DLD1 (cell line): ENCODE results near the gene LIMK1.
"Not testable (repeated sequence)": the region's sequence is repeated elsewhere in the genome, so short reads cannot be mapped to it uniquely, and the experiment has no call there.

ENCODE experiments used
- in situ Hi-C: cut with HindIII; loops from 2 replicates; pipeline ENCODE4 v1.10.0; 2017; ENCODE audit warnings: low sequenced_read_pairs

The LIMK1 gene

DNA sequence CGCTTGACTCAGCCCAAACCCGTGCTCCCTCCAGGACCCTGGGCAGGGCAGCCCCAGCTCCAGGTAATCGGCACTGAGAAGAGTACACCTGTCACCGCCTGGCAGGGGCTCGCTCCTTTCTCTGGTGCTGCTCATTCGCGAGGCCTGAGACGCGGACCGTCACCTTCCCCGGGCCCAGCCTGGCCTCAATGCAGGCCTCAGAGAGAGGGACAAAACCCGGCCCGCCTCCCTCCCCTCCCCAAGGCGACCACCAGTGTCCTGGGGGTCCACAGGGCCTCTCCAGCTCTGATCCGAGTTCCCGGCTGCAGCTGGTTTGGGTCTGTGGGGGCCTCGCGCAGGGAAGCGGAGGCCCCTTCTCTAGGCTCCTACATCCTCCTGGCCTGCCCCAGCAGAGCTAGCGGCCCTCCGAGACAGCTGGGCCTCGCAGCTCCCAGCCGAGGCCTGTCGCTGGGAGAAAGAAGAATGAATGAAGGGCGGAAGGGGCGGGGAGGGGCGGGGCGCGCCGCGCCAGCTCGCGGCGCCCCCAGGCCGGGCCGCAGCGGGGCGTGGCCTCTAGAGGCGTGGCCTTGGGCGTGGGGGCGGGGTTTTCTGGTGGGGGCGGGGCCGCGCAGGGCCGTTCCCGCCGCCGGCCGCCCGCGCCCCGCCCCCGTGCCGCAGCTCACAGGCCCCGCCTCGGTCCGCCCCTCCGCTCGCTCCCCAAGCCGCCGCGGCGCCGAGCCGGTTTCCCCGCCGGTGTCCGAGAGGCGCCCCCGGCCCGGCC, at the start of gene LIMK1:
LIMK1 (plus strand) TSS at position 688 of the 760 bp plus-strand sequence. CDS start 187 bp downstream, outside the sequence.
- in situ Hi-C loops = loop anchor here (25.0 kb wide), 1 partner anchor 104 kb away; no protein-coding TSS in a partner anchor

DNA sequence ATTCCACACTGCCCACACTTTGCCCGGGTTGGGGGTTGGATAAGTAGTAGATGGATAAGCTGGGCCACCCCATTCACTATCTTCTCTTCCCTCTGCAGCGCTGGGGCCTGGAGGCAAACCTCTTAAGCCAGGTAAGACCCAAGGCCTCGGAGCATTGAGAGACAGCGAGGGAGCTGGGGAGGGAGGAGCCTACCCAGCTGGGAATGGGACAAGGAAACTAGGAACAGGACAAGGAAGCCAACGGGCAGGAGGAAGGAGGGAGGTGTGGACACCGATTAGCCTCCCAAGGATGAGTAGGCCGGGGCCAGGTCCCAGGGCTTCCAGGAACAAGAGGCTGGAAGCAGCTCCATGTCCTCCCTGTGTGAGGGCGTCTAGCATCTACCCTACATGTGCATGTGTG, 46.0 kb upstream of the LIMK1 start:
- in situ Hi-C loops = no loop called here

DNA sequence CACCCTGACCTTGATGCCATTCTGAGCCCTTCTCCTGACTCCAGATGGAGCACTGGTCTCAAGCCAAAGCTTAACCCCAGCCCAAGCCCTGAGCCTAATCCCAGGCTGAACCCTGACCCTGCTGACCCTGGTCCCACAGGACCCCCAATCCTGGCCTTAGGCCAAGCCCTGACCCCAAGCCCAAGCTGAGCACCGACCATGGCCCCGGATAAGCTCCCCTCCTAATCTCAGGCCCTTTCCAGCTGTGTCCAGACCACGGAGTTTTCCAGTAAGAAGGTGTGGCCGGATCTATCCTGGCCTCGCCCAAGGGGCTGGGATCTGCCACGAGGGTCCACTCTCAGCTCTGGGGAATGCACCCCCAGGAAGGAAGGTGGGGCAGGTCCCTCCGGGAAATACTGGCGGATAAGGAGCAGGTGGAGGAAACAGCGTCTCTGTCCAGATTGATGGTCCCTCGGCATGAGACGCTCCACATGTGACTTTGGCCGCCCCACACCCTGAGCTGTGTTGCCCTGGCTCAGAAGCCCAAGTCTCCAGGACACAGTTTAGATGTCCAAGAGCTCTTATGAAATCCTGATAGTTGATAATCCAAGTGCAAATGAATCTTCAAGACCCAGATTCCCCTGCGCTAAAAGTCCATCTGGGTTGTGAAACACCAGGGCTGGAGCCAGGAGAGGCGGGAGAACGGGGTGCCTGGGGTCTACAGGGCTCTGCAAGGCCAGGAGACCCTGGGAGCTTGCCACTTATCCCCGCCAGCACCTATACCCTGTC, 45.2 kb upstream of the LIMK1 start:
- in situ Hi-C loops = no loop called here

DNA sequence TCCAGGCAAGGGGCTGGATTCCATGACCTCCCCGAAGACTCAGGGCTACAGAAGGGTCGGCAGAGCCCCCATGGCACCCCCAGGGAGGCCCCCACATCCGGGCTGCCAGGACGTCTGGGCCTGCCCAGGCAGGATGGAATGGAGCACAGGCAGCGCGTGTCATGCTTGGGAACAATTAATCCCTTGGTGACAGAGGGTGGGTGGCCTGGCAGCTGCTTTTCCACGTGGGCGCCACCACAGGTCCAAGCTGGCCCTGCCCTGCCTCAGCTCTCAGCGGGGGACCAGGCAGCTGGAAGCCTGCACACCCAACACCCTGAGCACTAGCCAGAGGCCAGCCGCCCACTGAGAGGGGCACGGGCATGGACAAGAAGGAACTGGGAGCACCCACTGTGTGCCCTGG, 44.3 kb upstream of the LIMK1 start:
- in situ Hi-C loops = no loop called here

DNA sequence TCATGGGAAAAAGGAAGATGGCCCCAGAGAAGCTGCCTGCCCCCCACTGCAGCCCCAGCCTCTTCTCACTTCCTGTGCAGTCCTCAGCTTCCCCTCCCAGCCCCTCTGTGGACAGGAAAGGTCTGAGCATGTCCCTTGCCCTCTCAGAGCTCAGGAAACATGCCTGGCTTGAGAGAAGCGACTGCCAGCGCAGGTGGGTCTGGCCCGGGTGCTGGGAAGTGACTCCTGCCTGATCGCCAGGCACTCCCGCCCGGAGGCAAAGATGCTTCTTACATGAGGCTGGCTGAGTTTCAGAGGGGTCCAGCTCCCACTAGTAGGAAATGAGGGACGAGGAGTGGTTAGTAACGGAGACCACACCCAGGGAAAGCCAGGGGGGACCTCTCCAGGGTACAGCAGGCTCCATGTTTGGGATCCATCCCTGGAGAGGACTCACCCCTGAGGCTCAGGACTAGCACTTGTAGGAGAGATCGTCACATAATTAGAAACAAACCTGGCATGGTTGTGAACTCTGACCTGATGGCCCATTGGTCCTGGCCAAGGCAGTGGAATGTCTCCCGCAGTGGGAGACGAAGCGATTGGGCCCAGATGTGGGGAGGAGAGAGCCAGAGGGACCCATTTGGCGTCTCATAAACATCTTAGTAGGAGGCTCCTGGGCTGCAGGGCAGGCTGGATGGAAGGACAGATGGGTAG, 43.4 kb upstream of the LIMK1 start:
- in situ Hi-C loops = no loop called here

DNA sequence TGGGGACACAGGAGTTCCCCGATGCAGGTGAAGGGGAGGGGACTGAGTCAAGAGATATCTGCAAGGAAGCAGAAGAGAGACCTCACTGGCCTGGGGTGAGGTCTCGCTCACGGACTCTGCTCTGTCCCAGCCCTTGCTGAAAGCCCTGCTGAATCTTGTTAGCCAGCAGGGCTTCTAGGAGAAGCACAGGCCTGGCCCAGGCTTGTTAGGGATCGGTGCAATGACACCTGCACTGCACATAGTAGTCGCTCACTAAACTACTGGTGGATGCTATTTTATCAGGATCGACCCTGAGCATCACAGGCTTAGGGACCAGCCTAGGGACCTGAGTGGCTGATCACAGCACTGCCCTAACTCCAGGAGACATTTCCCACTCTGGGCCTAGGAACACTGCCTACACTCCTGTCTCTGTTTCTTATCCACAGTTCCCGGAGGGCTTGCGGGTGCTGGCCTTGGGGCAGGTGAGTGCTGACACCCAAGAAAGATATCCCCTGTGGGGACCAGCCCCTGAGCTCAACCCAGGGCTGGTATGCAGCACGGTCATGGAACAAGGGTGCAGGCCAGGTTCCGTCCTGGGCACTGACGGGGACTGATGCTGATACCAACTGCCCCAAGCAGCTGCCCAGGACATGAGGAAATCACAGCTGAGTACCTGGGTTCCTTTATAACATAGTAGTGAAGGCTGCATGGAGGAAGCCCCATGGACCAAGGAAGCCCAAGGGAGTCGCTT, 42.6 kb upstream of the LIMK1 start:
- in situ Hi-C loops = no loop called here

DNA sequence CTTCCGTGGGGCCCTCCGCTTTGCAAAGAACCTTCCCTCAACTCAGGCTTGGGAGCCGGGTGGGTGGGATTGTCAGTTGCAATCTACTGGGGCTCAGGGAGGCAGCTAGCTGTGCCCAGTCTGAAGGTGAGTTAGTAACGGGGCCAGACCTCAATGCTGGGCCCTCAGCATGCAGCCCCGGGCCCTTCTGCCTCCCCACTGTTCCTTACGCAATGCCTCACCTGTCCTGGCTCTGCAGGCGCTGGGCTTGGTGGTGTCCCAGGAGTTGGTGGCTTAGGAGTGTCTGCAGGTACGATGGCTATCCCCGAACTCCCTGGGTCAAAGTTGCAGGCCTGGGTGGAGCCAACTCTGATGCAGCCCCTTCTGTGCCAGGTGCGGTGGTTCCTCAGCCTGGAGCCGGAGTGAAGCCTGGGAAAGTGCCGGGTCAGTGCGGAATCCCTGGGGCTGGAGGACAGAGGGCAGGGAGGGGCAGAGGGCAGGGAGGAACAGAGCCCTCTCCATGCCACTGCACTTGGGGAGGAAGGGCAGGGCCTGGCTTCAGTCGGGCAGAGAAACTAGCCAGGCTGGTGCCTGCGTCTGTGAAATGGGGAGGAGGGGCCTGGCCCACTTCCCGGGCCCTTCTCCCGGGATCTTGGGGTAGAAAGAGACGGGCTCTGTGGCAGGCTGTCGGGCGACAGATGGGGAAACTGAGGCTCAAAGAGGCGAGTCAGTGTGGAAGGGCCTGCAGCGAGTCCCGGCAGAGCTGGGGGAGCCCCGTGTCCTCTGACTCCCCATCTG, 40.7 kb upstream of the LIMK1 start:
- in situ Hi-C loops = no loop called here

DNA sequence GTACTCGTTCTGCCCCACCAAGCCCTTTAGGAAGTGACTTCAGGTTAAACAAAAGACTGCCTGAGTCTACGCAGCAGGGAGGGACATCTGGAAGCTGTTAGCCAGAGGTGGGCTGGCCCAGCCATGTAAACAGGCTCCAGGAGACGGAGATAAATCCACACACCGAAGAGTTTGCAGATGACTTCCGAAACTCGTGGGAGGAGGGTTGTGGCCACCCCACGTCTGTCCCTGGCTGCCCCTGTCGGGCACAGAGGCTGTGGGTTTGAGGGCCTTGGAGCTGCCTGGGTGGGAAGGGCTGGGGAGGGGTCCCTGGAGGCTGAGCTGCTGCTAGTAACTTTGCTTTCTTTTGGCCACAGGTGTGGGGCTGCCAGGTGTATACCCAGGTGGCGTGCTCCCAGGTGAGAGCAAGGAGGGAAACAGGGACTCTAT, 40.1 kb upstream of the LIMK1 start:
- in situ Hi-C loops = no loop called here

DNA sequence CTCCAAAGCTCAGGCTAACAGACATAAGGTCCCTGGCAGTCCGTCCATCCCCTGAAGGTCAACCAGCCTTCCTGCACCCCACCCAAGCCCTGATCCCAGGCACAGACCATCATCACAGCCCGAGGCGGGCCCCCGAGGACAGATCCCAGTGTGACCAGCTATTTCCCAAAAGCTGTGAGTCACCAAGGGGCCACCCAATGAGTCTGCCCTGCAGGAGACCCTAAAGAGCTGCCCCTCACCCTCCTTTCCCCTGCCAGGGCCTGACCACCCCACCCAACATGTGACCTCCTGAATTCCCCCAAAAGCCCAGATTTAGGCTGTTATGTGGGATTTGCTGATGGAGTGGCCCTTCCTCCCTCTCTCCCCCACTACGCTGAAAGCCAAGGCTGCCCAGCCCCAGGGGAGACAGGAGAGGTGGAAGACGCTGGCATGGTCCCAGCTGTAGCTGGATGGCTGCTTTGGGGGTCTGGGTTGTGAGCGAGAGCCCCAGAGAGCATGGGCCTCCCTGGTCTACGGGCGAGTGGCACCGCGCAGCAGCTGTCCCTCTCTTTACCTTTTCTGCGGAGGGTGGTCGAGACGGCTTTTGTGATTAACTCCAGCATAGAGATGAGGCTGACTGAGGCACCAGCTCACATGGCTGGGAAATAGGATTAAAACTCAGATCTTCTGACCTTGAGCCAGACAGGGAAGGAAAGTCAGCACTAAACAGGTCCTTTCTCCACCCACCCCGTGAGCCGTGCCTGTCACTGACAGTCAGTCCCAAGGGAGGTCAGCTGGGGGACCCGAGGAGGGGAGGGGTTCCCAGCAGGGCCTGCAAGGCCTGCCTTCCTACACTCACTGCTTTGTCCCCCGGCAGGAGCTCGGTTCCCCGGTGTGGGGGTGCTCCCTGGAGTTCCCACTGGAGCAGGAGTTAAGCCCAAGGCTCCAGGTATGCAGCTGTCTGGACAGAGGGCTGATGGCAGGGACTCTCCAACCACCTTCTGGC, 38.9 kb upstream of the LIMK1 start:
- in situ Hi-C loops = no loop called here

DNA sequence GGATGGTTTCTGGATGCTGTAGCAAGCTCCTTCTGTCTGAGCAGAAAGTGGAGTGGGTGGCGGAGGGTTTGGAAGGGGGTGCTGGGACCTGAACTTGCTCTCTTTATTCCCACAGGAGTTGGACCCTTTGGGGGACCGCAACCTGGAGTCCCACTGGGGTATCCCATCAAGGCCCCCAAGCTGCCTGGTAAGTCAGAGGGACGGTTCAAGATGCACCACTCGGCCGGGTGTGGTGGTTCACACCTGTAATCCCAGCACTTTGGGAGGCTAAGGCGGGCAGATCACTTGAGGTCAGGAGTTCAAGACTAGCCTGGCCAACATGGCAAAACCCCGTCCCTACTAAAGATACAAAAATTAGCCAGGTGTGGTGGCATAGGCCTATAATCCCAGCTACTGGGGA, 37.0 kb upstream of the LIMK1 start:
- in situ Hi-C loops = not testable (repeated sequence)

DNA sequence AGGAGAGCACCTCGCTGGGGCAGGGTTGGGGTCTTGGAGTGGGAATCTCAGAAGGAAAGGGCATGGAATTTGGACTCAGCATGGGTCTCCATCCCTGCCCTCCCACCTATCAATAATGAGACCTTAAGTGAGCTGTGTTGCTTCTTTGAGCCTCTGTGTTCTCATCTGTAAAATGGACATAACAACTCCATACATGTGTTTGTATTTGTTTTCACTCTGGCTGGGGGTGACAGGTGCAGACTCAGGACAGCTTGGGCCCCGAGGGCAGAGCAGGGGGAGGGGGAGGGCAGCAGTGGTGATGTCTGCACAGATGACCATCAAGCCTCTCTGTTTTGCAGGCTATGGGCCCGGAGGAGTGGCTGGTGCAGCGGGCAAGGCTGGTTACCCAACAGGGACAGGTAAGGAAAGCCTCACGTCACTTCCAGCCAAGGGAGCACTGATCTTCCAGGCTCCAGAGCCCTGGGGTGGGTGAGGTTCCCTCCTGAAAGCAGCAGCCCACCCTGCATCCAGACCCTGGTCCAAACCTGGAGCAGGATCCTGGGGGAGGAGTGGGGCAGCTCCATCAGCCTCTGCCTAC, 35.7 kb upstream of the LIMK1 start:
- in situ Hi-C loops = no loop called here

DNA sequence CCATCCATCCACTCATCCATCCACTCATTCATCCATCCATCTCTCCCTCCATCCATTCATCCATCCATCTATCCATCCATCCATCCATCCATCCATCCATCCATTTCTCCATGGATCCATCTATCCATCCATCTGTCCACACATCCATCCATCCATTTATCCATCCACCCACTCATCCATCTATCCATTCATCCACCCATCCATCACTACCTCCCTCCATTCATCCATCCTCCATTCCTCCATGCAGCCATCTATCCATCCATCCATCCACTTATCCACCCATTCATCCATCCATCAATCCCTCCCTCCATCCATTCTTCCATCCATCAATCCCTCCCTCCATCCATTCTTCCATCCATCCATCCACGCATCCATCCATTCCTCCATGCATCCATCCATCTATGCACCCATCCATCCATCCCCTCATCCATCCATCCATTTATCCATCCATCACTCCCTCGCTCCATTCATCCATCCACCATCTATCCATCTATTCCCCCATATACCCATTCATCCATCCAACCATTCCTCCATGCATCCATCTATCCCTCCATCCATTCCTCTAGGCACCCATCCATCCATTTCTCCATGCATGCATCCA, 34.5 kb upstream of the LIMK1 start:
- in situ Hi-C loops = no loop called here

DNA sequence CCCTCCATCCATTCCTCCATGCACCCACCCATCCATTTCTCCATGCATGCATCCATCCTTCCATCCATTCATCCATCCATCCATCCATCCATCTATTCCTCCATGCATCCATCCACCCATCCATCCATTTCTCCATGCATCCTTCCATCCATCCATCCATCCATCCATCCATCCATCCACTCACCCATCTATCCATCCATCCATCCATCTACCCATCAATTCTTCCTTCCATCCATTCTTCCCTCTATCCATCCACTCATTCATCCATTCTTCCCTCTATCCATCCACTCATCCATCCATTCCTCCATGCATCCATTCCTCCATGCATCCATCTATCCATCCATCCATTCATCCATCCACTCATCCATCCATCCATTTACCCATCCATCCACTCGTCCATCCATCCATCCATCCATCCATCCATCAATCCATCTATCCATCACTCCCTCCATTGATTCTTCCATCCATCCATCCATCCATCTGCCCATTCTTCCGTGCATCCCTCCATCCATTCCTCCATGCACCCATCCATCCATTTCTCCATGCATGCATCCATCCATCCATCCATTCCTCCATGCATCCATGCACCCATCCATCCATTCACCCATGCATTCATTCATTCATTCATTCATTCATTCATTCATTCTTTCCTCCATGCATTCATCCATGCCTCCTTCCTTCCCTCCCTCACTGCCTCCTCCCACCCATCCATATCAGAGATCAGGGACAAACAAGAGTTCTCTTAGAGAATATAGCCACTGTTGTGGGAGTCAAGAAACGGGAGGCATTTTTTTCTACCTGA, 33.4 kb upstream of the LIMK1 start:
- in situ Hi-C loops = no loop called here

DNA sequence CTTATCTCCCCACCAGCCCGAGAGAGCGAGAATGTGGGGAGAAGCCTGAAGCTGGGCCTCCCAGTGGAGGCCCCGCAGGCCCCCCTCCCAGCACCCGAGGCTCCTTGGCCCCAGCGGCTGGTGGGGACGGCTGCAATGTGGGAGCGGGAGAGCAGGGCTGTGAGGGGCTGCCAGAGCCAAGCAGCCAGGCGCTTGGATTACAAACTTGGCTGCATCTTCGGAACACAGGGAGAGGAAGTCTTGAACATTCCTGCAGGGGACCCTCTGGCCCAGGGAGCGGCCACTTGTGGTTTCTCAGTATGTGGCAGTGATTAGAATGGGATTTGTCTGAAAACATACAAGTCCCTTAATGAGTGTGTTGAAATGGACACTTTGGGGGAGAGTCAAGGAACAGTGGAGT, 32.4 kb upstream of the LIMK1 start:
- in situ Hi-C loops = no loop called here

DNA sequence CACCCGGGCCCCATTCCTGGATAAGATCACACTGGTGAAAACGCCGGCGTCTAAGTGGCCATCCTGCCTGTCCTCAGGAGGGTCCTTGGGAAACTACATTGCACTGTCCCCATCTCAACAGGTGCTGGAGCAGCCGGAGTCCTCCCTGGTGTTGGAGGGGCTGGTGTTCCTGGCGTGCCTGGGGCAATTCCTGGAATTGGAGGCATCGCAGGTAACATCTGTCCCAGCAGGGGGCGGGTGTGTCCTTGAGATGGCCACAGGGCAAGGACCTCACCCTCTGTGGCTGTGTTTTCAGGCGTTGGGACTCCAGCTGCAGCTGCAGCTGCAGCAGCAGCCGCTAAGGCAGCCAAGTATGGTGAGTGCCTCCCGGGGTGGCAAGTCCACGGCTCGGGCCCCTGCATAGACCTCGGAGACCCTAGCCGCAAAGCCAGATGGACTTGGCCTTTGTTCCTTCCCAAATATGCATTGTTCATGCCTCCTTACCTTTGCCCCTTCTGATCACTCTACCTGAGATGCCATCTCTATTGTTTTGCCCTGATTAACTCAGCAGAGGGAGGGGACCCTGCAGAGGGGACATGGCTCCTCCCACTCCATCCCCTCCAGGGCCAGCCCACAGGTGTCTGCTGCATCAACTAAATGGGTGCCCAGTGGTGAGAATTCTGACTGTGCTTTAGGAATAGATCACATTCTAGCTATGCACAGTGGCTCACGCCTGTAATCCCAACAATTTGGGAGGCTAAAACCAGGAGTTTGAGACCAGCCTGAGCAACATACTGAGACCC, 31.8 kb upstream of the LIMK1 start:
- in situ Hi-C loops = no loop called here

DNA sequence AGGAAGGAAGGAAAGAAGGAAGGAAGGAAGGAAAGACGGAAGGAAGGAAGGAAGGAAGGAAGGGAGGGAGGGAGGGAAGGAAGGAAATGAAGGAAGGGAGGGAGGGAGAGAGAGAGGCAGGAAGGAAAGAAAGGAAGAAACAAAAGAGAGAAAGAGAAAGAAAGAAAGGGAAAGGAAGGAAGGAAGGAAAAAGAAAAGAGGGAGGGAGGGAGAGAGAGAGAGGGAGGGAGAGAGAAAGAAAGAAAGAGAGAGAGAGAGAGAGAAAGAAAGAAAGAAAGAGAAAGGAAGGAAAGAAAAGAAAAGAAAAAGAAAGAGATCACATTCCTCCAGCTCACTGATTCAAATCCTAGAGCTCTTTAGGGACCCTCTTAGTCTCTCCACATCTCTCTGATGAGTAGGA, 31.0 kb upstream of the LIMK1 start:
- in situ Hi-C loops = no loop called here
